HUES48 (cell line): ENCODE measurements around the gene COA7.

Source experiments
- H3K27ac ChIP-seq: one replicate; pipeline ENCODE4 v1.7.0; 2013; ENCODE audit warnings: low read depth, low read length, inconsistent platforms
- H3K27me3 ChIP-seq: 2 replicates; pipeline ENCODE4 v1.6.1; 2013; ENCODE audit warnings: mild to moderate bottlenecking, low read length; ENCODE audit not compliant: control insufficient read depth, insufficient read depth
- H3K36me3 ChIP-seq: 2 replicates; pipeline ENCODE4 v1.6.1; 2013; ENCODE audit warnings: low read length; ENCODE audit not compliant: control insufficient read depth, insufficient read depth
- H3K4me1 ChIP-seq: 2 replicates; pipeline ENCODE4 v1.6.1; 2013; ENCODE audit warnings: mild to moderate bottlenecking, low read length; ENCODE audit not compliant: control insufficient read depth, insufficient read depth
- H3K4me3 ChIP-seq: 2 replicates; pipeline ENCODE4 v1.5.1; 2013; ENCODE audit warnings: mild to moderate bottlenecking, low read depth, low read length
- H3K9ac ChIP-seq: 2 replicates; pipeline ENCODE4 v1.6.1; 2013; ENCODE audit warnings: mild to moderate bottlenecking, low read depth, low read length, moderate library complexity
- H3K9me3 ChIP-seq: 2 replicates; pipeline ENCODE4 v1.6.1; 2013; ENCODE audit warnings: low read length; ENCODE audit not compliant: control insufficient read depth, insufficient read depth

Gene COA7

GRCh38 chr1:52657702-52658101 lies 40.4 kb downstream of the COA7 start:
- Histone ChIP-seq H3K27ac (no peak overlapping the region), H3K9ac (no peak overlapping the region), H3K9me3 (no peaks in the 10 kb centered on the region), H3K4me1 (peaks cover 22% of the 10 kb centered on the region), H3K36me3 (no peaks in the 10 kb centered on the region), H3K4me3 (no peak overlapping the region), H3K27me3 (no peaks in the 10 kb centered on the region)

GRCh38 chr1:52654063-52654462 lies 44.1 kb downstream of the COA7 start:
- no peak overlapping the region for H3K27ac ChIP-seq
- no peak overlapping the region for H3K4me3 ChIP-seq
- no peaks in the 10 kb centered on the region for H3K27me3 ChIP-seq
- no peaks in the 10 kb centered on the region for H3K9me3 ChIP-seq
- H3K4me1 ChIP-seq: peaks cover under 1% of the 10 kb centered on the region; the same call in 1 of the 2 replicates
- H3K9ac ChIP-seq: no peak overlapping the region
- H3K36me3 ChIP-seq: no peaks in the 10 kb centered on the region

GRCh38 chr1:52653207-52653849 lies 44.8 kb downstream of the COA7 start:
- no peaks in the 10 kb centered on the region for H3K4me1 ChIP-seq
- H3K36me3 ChIP-seq: no peaks in the 10 kb centered on the region
- H3K9me3 ChIP-seq: no peaks in the 10 kb centered on the region
- H3K27ac ChIP-seq: no peak overlapping the region
- no peak overlapping the region for H3K9ac ChIP-seq
- no peaks in the 10 kb centered on the region for H3K27me3 ChIP-seq
- no peak overlapping the region for H3K4me3 ChIP-seq

- H3K27ac ChIP-seq: no peak overlapping the region
These were observed 46.2 kb downstream of the COA7 start for GRCh38 chr1:52651904-52652303.

GRCh38 chr1:52645261-52645660 lies 52.9 kb downstream of the COA7 start:
- H3K4me3 ChIP-seq: no peak overlapping the region
- no peak overlapping the region for H3K27ac ChIP-seq
- no peaks in the 10 kb centered on the region for H3K9me3 ChIP-seq
- H3K4me1 ChIP-seq: no peaks in the 10 kb centered on the region
- no peaks in the 10 kb centered on the region for H3K27me3 ChIP-seq
- no peak overlapping the region for H3K9ac ChIP-seq
- no peaks in the 10 kb centered on the region for H3K36me3 ChIP-seq

More at GRCh38 chr1:52651904-52652303, 46.2 kb downstream of the COA7 start:
- Histone ChIP-seq H3K4me3 (no peak overlapping the region), H3K4me1 (no peaks in the 10 kb centered on the region), H3K27me3 (no peaks in the 10 kb centered on the region), H3K36me3 (no peaks in the 10 kb centered on the region), H3K9ac (no peak overlapping the region), H3K9me3 (no peaks in the 10 kb centered on the region)

- Histone ChIP-seq H3K27ac (no peak overlapping the region), H3K27me3 (0 out of 2 replicates have a peak, but pooled peaks cover 6% of the 10 kb centered on the region), H3K4me3 (no peak overlapping the region), H3K9ac (no peak overlapping the region), H3K4me1 (no peaks in the 10 kb centered on the region), H3K36me3 (no peaks in the 10 kb centered on the region), H3K9me3 (no peaks in the 10 kb centered on the region)
These were observed 56.8 kb downstream of the COA7 start for GRCh38 chr1:52641307-52641706.

- H3K27me3 ChIP-seq: 0 out of 2 replicates have a peak, but pooled peaks cover 6% of the 10 kb centered on the region
- no peak overlapping the region for H3K9ac ChIP-seq
- no peaks in the 10 kb centered on the region for H3K9me3 ChIP-seq
- H3K4me3 ChIP-seq: no peak overlapping the region
- no peaks in the 10 kb centered on the region for H3K4me1 ChIP-seq
- H3K36me3 ChIP-seq: no peaks in the 10 kb centered on the region
- no peak overlapping the region for H3K27ac ChIP-seq
These were observed 57.5 kb downstream of the COA7 start for GRCh38 chr1:52640697-52641096.

- Histone ChIP-seq H3K4me1 (no peaks in the 10 kb centered on the region), H3K27me3 (peaks cover 33% of the 10 kb centered on the region), H3K9ac (no peak overlapping the region), H3K27ac (no peak overlapping the region), H3K36me3 (no peaks in the 10 kb centered on the region), H3K9me3 (no peaks in the 10 kb centered on the region), H3K4me3 (no peak overlapping the region)
These were observed 60.2 kb downstream of the COA7 start for GRCh38 chr1:52637946-52638345.

GRCh38 chr1:52636721-52637695 lies 61.1 kb downstream of the COA7 start:
- Histone ChIP-seq H3K4me1 (peaks cover 3% of the 10 kb centered on the region; the same call in 1 of the 2 replicates), H3K9me3 (no peaks in the 10 kb centered on the region), H3K27ac (no peak overlapping the region), H3K27me3 (peaks cover 42% of the 10 kb centered on the region), H3K36me3 (no peaks in the 10 kb centered on the region), H3K9ac (no peak overlapping the region), H3K4me3 (no peak overlapping the region)

GRCh38 chr1:52635321-52636089 lies 62.6 kb downstream of the COA7 start:
- Histone ChIP-seq H3K9me3 (no peaks in the 10 kb centered on the region), H3K4me1 (peaks cover 3% of the 10 kb centered on the region; the same call in 1 of the 2 replicates), H3K4me3 (no peak overlapping the region), H3K36me3 (no peaks in the 10 kb centered on the region), H3K9ac (no peak overlapping the region), H3K27me3 (peaks cover 53% of the 10 kb centered on the region), H3K27ac (no peak overlapping the region)
